Gastroesophageal sphincter (tissue), 4 donors: ENCODE data around the gene FOXN3. TPM values are rescaled to one million over a fixed set of nuclear protein-coding genes. Genes with fewer than 3 reads are reported as not detected.

Source experiments
- ATAC-seq: fragments of 150-250 bp; one replicate; pipeline ENCODE4 v1.9.1; 2016; ENCODE audit warnings: mild to moderate bottlenecking, moderate library complexity
- H3K27ac ChIP-seq, 4 donors: fragments of 200-600 bp; sonication (generic) in 3 of 4; 1 replicate in 3 of 4; 2 replicates in 1 of 4; pipeline ENCODE4 v1.5.1; 2016 to 2019
- H3K27me3 ChIP-seq: fragments of 200-600 bp; sonication (generic); one replicate; pipeline ENCODE4 v1.5.1; 2019
- H3K36me3 ChIP-seq, 2 donors: fragments of 200-600 bp; sonication (generic); one replicate each; pipeline ENCODE4 v1.5.1; 2019; ENCODE audit warnings: control low read depth in 1 of 2
- H3K4me1 ChIP-seq, 3 donors: fragments of 200-600 bp; sonication (generic); 1 replicate in 2 of 3; 2 replicates in 1 of 3; pipeline ENCODE4 v1.5.1; 2016 to 2019; ENCODE audit warnings: control low read depth in 2 of 3
- H3K4me3 ChIP-seq, 2 donors: fragments of 200-600 bp; sonication (generic); one replicate each; pipeline ENCODE4 v1.5.1; 2019; ENCODE audit warnings: mild to moderate bottlenecking in 1 of 2, moderate library complexity in 1 of 2
- H3K9me3 ChIP-seq, 3 donors: fragments of 200-600 bp; sonication (generic); one replicate each; pipeline ENCODE4 v1.5.1; 2017 to 2019; ENCODE audit warnings: control low read depth in 2 of 3
- CTCF ChIP-seq, 4 experiments: fragments of 200-600 bp in 2 of 4; fragments of 450-650 bp in 2 of 4; sonication (generic) in 1 of 4; IDR thresholded peaks; one replicate each; pipeline ENCODE4 v1.5.1; 2017 to 2019; ENCODE audit warnings: antibody characterized with exemption in 4 of 4, mild to moderate bottlenecking in 2 of 4, moderate library complexity in 2 of 4
- EP300 ChIP-seq: sonication (generic); formaldehyde crosslinking; IDR thresholded peaks from one replicate; pipeline ENCODE4 v1.6.1; 2017; ENCODE audit warnings: antibody characterized with exemption, mild to moderate bottlenecking
- POLR2A ChIP-seq, 2 donors: fragments of 450-650 bp; IDR thresholded peaks; one replicate each; pipeline ENCODE4 v1.6.1; 2017; ENCODE audit warnings: antibody characterized with exemption in 2 of 2, mild to moderate bottlenecking in 2 of 2, moderate library complexity in 1 of 2
- POLR2AphosphoS5 ChIP-seq: sonication (generic); formaldehyde crosslinking; IDR thresholded peaks from one replicate; pipeline ENCODE4 v1.6.1; 2017; ENCODE audit warnings: antibody characterized with exemption
- WGBS, 2 donors: methylation state at CpG; one replicate each; pipeline ENCODE4 v1.1.5; 2018; ENCODE audit warnings: low coverage in 1 of 2; 5-methylcytosine and 5-hydroxymethylcytosine counted together
- total RNA-seq, 4 donors: library from RNA; depleted of rRNA; stranded (reverse); fragments of >200 nt; gene quantifications; one replicate each; pipeline ENCODE4 v1.1.0, GENCODE V29; 2016

Gene FOXN3
- total RNA-seq, 4 donors from 2014 or later, result 116 to 172 (median 136) TPM

- peak overlapping the region; percentile 9 to 22 for H3K4me3 ChIP-seq
- TF ChIP-seq POLR2AphosphoS5 (peak; percentile 4), POLR2A (IDR thresholded peaks at IDR 0.05) (no peak), EP300 (no peak), CTCF (IDR thresholded peaks at IDR 0.05) (no peak)
- no peaks in the 10 kb centered on the region for H3K27me3 ChIP-seq
- H3K9me3 ChIP-seq, result no peaks in the 10 kb centered on the region
- H3K27ac ChIP-seq, result peak overlapping the region; percentile 19 to 70 (median 59)
- peak; percentile 61 for ATAC-seq
- H3K36me3 ChIP-seq, result peaks cover 0 to 24% of the 10 kb centered on the region in 2 donors
- 17 to 20% methylated on average over 6 to 9 of the region's 11 CpGs for WGBS, 2 donors
- H3K4me1 ChIP-seq, result peaks cover 0 to 29% (median 11%) of the 10 kb centered on the region in 3 donors
Observed at GRCh38 chr14:89165189-89166181, 251.5 kb downstream of the FOXN3 start.

DNA sequence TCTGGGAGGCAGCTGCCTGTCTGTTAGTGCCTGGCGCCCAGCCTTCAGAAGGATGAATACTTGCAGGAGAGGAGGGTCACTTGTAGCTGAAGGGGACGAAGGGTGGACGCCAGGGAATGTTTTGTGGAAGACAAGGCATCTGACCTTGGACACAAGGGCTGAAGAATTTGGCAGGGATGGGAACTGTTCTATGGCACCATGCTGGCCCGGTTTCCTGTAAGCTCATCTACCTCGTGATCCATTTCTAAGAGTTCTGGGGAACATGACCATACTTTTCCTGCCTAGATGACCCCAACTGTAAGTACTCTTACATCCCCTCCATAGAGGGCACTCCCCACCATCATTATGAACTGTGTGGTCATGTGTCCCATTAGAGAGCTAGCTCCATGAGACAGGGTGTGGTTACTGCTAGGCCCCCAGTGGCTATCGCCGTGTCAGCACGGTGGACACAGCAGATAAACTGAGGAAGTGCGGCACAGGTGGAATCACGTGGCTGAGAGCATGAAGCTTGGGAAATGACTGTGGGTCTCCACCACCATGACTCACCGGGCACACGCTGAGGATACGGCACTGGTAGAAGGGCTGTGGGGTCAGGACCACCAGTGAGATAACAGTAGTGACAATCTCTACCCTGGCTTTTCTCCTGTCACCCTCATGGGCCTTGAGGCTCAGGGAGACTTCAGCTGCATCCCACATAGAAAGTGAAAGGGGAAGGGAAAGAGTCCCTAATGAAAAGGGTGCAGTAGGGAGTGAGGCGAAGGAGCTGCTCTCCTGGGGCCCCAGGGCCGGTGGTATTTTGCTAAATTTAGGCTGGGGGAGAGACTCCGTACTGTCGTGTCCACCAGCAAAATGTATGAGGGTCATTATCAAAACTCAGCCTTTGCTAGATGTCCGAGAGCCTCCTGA, 252.6 kb downstream of the FOXN3 start:
- peak overlapping the region in 1 of 2 donors; percentile 22 for H3K4me3 ChIP-seq
- no peak for ATAC-seq
- H3K9me3 ChIP-seq, result no peaks in the 10 kb centered on the region
- peaks cover 0 to 35% of the 10 kb centered on the region in 2 donors for H3K36me3 ChIP-seq
- WGBS, 2 donors, result 81 to 100% methylated on average over 2 to 8 of the region's 18 CpGs
- peak overlapping the region in 3 of 4 donors; percentile 54 to 70 (median 64) for H3K27ac ChIP-seq
- peaks cover 0 to 29% (median 11%) of the 10 kb centered on the region in 3 donors for H3K4me1 ChIP-seq
- TF ChIP-seq CTCF (IDR thresholded peaks at IDR 0.05), result no peak
- TF ChIP-seq POLR2A (IDR thresholded peaks at IDR 0.05), result no peak
- TF ChIP-seq EP300, result no peak
- no peak for TF ChIP-seq POLR2AphosphoS5
- H3K27me3 ChIP-seq, result no peaks in the 10 kb centered on the region

DNA sequence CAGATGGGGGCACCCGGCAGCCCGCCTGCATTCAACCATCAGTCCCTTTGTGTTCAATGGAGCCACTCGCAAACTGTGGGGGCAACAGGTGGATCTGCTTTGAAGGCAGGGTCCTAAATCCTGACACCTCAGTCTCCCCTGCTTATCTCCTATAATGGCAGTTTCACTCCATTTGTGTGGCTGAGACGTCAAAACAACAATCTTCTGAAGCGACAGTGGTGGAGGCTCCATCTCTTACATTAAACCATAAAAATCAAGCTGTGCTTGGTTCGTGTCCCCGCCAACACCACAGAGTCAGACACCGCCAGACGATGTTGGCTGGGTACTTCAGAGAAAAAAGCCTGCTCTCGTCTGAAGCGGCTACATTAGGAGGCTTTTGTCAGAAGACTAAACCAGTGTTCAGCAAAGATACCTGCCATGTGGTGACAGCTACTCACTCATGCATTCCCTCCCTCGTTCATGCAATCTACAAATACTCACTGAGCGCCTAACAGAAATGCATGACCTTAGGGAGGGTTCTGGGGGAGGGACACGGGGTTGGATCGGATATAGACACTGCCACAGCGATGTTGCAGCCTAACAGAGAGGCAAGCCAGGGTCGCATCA, 253.9 kb downstream of the FOXN3 start:
- H3K4me1 ChIP-seq, result peaks cover 0 to 29% (median 11%) of the 10 kb centered on the region in 3 donors
- H3K27ac ChIP-seq, result no peak overlapping the region
- 84 to 95% methylated on average over 12 of the region's 17 CpGs for WGBS, 2 donors
- H3K9me3 ChIP-seq, result no peaks in the 10 kb centered on the region
- no peak for ATAC-seq
- H3K36me3 ChIP-seq, result peaks cover 0 to 44% of the 10 kb centered on the region in 2 donors
- no peak for TF ChIP-seq POLR2A (IDR thresholded peaks at IDR 0.05)
- no peak for TF ChIP-seq POLR2AphosphoS5
- TF ChIP-seq CTCF (IDR thresholded peaks at IDR 0.05), result no peak
- TF ChIP-seq EP300, result no peak
- no peak overlapping the region for H3K4me3 ChIP-seq
- no peaks in the 10 kb centered on the region for H3K27me3 ChIP-seq

DNA sequence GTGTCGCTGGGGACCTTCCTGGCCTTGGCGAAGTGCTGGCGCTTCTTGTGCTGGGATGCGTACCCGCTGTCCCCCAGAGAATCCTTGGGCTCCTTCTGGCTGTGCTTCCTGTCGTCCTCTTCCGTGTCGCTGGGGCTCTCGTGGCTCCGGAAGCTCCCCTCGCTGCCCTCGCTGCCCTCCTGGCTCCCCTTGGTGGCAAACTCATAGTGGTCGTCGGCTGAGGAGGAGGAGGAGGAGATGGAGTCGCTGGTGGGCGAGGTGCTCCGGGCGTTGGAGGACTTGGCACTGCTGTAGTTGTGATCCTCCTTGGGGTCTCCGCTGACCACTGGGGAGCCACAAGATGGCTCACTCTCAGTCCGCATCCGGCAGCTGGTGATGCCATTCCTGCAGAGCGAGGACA, 254.4 kb downstream of the FOXN3 start:
- no peak overlapping the region for H3K27ac ChIP-seq
- no peak overlapping the region for H3K4me3 ChIP-seq
- no peaks in the 10 kb centered on the region for H3K27me3 ChIP-seq
- 100% methylated on average over 5 of the region's 22 CpGs; no CpG with 5 or more reads in 1 of the 2 donors for WGBS, 2 donors
- no peaks in the 10 kb centered on the region for H3K9me3 ChIP-seq
- no peak for TF ChIP-seq CTCF (IDR thresholded peaks at IDR 0.05)
- TF ChIP-seq POLR2A (IDR thresholded peaks at IDR 0.05), result no peak
- TF ChIP-seq EP300, result no peak
- TF ChIP-seq POLR2AphosphoS5, result no peak
- peaks cover 0 to 47% of the 10 kb centered on the region in 2 donors for H3K36me3 ChIP-seq
- H3K4me1 ChIP-seq, result peaks cover 0 to 29% (median 11%) of the 10 kb centered on the region in 3 donors
- ATAC-seq, result no peak
